CMK (cell line): Measurements from ENCODE around the gene MACROD2.

ENCODE experiments used
- DNase-seq: peaks from one replicate; pipeline ENCODE4 v3.0.0-alpha.2; 2010; ENCODE audit warnings: low read depth

The MACROD2 gene

DNA sequence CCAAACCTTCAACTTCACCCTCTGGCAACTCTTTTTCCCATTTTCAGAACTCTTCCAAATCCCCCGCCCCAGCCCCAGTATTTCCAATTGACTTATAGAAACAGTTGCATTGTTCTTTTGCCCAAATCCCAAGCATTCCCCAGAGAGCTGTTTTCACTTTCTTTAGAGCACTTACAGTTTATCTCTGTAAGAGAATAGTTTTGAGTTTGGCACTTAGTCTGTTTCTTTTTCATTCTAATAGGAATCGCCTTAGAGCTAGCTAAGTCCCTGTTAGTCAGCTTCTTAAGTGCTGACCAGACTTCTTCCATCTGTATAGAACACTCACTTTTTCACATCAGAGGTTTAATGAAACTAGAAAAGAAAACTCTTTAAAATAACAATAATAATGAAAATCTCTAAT lies 716.3 kb downstream of the MACROD2 start:
- DNase-seq = no peak

DNA sequence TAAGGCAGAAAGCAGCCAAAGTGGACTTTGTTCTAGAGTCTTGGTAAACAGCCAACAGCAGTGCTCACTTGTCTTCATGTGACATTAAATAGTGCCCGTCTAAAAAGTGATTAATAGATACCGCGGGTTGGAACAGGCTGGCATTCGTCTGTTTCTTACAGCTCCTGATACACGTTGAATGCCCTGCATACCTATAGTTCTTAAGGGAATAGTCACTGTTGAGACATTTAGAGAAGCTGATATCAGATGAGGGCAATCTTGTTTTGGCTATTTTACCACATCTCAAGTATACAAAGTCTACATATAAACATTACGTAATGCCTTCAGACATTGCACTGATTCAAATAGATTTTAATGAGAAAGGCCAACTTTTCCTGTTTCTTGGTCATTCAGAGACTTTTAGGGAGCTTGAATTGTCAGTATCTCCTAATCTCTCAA lies 717.0 kb downstream of the MACROD2 start:
- DNase-seq = no peak

DNA sequence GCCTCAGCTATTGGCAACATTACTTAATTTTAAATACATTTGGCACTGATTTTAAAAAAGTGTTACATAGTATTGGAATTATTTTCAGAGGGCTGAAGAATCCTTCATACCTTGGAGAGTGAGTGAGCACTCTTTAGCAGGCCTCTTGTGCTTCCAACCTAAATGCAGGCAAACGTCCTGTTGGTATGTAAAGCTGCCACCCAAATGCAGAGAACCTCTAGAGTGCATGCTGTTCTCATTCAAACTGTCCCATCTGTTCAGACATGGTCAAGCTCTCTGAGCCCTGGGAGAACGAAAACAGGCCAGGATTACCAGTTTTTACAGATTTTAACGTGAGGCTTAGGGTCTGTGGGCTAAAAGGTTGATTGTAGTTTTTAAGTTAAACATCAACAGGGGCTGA lies 720.1 kb downstream of the MACROD2 start:
- no peak for DNase-seq

DNA sequence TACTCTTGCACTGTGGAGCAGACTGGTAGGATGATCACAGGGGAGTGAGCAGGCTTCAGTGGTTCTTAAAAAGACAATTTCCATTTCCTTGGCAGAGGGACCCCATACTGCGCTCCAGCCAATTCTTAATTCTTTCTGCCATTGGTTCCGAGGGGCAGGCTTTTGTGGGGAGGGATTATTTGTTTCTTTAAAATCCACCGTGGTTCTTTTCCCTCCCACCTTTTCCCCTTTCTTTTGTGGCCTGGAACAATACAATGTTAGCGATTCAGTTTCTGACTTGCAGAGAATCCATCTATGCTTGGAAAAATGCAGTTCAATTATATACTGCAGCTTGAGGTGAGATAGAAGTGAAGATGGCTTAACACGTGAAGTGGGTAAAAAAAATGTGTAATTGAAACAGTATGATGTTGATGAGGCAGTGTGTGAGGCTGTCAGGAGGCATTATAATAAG lies 721.1 kb downstream of the MACROD2 start:
- no peak for DNase-seq

DNA sequence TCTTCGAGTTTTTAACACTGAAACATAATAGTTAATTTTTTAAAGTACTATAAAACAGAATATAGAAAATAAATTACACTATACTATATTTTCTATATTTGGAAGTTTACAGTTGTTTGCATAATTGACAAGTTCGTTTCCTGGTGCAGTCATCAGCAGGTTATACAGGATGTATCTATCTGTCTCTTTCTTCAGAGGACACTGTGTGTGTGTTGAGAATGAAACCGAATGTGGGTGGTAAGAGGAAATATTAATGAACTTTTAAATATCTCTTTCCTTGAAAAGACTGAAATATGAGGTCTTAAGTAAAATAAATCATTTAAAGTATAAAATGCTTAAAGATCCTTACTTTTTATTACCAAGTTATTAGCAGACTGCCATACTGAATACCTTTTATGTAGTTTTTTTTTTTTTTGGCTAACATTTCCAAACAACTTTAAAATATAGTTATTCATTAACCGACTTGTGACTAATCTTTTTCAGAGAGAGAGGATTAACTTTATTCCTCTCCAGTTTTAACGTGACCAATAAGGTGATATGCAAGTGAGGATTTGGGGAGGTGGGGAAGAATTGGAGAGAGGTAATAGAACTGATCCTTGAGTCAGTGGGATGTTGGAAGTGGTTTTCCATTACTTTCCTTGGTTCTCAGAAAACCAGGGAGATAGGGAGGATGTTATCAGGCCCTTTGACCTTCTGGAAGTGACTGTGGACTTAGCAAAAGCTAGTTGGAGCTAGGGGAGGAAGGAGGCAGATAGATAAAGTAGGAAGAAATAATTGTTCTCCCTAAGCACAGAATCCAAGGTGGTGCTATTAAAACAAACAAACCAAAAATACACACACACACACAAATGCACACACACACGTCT lies 722.1 kb downstream of the MACROD2 start:
- DNase-seq = no peak

DNA sequence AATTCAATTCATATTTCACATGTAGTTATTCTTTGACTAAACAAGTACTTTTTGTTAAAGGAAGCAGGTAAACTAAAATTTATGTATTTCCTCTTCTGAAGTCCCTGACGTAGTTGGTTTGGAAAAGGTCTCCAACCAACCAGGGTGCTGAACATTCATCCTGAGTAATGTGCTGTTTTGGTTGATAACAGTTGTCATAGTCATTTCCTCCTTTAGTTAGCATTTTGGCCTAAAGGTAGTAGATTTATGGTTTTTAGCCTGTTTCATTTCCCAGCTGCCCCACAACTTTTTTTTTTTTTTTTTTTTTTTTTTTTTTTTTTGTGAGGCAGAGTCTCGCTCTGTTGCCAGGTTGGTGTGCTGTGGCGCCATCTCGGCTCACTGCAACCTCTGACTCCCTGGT lies 724.9 kb downstream of the MACROD2 start:
- DNase-seq = no peak

DNA sequence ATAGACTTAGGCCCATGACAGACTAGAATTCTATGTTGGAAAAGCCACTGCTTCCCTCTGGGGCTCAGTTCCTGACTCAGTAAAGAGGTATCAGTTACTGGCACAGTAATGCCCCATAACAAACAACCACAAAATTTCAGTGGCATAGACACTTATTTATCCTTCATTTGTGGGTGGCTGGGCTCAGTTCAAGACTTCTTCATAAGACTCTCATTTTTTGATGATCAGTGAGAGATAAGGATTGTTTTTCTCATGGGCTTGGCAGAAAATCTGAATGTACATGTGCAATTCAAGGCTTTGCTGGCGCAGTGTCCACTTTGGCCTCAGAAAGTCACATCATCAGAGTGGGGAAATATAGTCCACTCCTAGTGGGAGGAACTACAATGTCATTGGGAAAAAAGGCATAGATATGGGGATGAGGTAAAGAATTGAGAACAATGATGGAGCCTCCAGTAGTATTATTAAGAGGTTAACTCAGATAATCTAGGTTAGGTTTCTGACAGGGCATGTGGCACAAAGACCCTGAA lies 726.7 kb downstream of the MACROD2 start:
- no peak for DNase-seq

DNA sequence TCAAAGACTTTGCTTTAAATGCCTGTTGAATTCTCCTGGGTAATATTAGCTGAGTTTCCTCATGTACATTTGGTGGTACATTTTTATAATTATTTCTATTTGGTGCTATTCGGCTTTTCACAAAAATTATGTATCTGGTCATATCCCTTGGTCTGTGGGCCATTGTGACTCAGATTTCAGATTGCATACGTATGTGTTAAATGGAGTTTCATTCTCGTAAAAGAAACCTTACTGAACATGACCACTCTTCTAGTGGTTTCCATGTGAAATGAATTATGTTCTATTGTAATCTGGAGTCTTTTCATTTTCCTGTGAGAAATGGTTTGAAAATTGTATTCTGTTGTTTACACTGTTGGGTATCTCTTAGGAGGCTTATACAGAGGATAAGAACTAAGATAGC lies 728.3 kb downstream of the MACROD2 start:
- DNase-seq = no peak

DNA sequence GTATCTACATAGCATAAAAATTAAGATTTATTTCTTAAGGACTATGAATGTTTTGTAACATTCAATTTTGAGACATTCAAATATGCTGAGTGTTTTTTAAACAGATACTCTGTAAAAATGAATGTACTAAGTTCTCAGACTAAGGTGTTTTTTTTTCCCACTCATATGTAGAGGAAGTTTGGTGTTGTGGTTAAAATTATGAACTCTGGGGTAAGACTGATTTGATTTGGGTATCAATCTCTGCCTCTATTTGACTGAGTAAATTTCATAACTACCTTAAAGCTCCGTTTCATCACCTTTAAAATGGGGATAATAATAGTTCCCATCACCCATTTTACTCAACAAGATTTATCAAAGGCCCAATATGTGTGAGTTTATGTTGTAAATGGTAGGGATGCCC lies 728.7 kb downstream of the MACROD2 start:
- DNase-seq = no peak

DNA sequence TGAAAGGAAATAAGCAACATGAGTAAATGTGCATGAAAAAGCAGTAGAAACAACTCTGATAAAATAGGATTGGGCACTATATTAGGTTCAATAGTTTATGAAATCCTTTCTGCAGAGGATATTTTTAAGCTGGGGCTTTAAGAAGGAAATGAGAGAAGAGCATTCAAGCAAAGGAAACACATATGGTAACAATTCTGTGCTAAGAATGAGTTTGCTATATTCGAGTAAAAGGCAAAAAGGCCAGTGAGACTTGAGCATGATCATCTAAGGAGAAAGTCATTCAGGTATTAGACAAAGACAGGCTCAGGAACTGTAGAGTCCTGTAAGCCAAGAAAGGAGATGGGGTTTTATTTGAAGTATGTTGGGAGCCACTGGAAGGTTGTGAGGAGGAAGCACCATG lies 729.2 kb downstream of the MACROD2 start:
- DNase-seq = no peak

DNA sequence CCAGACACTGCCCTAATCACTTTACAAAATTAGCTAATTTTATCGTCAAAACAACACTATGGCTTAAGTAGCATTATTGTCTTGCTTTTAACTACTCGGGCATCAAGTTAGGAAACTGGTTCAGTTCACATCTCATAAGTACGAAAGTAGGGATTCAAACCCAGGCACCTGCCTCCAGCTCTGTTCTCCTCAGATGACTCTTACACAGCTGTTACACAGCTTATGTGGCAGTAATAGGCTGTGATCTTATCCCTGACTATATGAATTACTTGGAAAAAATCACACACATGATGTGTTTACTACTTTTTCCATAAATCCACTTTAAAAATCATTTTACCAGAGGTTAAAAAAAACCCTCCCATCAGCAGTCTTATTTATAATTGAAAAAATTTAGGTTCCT lies 731.3 kb downstream of the MACROD2 start:
- no peak for DNase-seq

DNA sequence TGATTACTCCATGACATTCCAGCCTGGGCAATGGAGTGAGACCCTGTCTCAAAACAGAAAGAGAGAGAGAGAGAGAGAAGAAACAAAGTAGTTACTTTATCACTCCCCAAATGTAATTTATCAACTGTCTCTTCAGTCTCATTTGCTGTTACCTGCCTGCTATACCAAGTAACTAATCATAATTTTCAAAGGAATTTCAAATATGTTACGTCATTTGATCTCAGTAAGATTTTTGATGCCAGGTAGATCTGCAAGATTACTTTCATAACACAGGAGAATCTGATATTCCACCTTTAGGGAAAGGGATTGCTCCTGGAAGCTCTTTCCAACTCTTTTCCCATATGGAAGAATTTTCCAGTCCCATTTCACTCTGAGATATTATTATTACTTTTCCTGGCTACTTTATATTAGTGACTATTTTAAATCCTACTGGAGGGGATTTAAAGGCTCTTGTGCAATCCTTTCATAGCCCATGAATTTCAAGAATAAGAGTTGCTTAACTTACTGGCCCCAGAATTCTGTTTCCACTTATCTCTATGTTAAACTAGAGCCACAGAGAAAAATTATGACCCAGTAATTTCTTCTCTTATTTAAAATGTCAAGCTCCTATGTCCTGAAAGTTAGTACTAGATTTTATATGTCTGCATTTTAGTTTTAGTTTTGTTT lies 732.3 kb downstream of the MACROD2 start:
- DNase-seq = no peak

DNA sequence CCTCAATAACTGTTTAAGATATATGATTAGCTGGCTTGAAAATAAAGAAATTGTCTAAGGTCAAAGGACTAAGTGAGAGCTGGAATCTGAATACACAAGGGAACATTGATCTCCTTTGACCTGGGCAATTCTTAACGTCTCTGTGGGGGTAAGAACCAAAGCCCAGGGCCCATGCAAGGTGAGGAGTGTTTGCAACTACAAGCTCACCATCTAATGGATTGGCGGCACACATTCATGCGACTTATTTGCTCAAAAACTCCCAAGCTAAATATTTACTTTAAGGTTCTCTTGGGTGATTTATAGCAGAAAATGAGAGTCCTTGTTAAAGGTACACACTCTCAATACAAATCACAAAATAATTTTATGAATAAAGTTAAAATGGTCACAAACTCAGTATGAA lies 734.1 kb downstream of the MACROD2 start:
- no peak for DNase-seq

DNA sequence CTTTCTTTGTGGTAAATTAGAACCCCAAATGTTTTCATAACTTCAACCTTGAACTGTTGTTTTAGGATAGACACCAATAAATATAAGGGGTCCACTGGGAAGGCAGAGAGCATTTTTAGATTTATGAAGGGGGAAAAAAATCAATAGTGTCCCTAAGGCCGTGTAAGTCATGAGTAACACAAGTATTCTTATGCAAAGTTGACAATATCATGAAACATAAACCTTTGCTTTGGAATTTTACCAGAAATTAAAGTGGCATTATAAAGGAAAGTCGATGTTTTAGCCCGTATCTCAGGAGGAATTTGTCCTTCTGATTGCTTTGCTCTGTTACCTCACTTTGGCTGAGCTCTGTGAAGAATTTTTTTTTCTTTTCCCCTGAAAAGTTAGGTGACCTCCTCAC lies 737.0 kb downstream of the MACROD2 start:
- no peak for DNase-seq

DNA sequence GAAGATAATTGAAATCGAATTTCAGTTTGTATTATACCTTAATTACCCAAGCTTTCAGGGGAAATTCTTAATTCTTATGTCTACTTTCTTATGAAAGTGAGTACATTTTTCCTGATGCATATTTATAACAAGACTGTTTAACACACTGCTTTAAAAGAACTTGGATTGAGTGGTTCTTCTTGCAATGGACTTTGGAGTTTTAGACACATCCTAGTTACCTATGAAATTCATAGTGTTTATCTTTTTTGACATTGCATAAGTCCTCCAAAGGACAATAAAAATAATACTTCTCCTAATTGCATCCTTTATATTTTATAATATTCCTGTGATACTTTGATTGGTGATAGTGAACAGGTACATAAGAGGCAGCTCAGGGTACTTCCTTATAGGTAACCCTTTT lies 737.7 kb downstream of the MACROD2 start:
- no peak for DNase-seq

DNA sequence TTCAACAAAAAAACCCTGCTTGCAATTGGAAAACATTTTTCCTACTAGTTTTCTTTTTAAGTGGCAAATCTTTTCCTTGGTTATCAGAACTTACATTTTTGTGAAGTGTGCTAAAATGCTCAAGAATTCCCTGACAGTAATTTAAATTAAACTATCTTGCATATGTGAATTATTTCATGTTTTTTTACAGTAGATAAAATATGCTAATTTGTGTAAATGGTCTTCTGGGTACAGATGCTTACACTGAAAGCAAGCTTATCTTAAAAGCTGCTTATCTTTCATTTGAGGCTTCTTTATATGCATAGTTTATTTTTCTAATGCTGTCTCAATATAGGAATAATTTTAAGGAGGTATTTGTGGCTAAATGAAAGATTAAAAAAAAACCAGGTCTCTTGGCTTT lies 745.1 kb downstream of the MACROD2 start:
- DNase-seq = no peak

DNA sequence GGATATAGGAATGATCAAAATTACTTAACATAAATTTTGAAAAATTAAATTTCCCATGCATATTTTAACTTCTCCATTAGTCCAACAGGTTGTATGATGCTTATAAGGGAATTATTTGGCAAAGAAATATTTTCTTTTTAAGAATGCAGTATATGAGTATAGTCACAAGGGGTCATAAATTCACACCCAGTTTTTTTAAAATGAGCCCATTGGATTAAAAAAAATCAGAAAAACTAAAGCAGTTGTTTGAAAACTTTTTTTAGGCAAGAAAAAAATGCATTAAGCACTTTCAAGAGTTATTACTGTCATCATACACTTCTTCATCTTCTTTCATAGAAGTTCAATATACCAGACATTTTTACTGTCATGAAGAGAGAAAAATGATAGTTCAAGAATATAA lies 746.3 kb downstream of the MACROD2 start:
- no peak for DNase-seq

DNA sequence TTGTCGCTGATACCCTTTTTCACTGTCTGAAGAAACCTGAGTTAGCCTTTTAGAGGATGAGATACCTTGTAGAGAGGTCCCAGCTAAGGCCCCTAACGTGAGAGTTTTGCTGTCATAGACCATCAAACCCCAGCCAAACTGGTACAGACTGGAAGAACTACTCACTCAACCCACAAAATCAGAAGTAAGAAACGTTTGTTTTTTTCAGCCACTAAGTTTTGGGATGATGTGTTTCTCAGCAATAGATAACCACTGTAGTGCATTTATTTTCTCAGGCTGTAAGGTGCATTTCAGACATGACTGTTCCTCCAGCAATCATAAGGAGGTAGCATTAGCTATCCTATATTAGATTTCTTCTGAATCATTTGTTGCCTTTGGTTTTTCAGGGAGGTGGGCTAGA lies 749.4 kb downstream of the MACROD2 start:
- no peak for DNase-seq

DNA sequence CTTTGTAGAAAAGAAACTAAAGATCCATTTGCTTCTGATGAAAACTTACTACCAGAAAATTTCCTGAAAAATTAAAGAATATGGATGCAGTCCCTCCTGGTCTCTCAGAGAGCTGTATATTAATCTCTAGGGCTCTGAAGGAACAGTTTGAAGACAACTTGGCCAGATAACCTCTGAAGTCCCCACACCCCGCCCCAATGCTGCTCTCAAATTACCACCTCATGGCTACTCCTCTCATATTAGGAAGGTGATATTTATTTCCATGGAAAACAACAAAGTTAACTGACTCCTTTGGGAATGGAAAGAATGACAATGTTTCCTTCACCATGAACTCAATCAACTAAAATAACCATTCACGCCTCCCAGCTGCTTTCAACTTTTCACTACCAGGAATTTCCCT lies 750.5 kb downstream of the MACROD2 start:
- no peak for DNase-seq

DNA sequence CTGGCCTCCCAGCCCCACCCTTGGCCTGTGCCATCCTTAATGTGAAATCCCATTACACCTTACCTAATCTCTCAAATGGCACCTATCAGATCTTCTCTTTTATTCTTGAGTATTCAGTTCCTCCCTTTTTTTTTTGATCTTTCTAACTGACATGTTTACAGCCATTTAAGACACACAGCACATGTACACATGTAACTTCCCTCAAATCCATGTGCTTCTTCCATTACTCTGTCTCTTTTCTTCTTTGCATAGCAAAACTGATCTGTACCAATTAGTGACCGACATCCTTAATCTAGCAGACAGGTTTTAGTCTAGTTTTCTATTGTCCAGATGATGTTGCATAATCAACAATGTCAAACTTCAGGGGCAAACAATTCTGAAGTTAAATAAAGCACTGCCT lies 755.9 kb downstream of the MACROD2 start:
- no peak for DNase-seq

DNA sequence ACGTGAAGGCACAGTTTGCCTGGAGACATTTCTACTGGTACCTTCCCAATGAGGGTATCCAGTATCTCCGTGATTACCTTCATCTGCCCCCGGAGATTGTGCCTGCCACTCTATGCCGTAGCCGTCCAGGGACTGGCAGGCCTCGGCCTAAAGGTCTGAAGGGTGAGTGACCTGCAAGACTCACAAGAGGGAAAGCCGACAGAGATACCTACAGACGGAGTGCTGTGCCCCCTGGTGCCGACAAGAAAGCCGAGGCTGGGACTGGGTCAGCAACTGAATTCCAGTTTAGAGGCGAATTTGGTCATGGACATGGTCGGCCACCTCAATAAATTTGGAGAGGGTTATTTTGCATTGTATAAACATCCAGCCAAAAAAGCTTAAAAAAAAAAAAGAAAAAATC lies 762.4 kb downstream of the MACROD2 start:
- DNase-seq = no peak

DNA sequence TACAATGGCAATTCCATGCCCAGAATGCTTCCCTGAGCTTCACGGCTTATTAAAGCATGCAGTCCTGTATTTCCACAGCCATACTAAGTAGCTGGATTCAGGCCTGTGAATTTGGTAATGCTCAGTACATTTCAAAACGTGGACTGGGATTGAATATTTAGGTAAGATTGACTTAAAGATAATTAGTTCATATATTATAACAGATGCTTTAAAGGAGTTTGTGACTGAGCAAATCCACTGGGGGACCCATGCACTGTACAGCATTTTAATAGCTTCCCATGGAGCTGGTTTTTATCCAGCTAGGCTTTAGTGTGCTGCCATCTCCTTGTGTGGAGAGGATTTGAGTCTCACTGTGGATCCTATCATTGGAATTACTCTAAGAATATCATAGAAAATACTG lies 763.0 kb downstream of the MACROD2 start:
- DNase-seq = no peak

DNA sequence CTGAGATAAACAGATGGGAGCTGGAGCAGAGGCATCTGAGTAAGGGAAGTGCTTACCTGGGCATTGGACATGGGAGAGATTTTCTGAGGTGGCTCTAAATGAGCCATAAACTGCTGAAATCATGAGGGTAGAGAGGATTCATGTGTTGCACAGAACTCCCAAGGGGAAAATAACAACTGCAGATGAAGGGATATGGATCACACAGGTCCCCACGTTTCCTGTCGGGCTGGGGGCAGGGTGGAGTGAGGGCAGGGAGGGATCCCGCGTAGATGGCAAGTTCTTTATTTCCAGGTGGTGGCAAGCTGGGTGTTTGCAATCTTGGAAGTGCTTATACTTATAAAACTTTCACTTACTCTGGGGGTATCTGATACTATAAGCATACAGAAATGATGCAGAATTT lies 764.7 kb downstream of the MACROD2 start:
- no peak for DNase-seq
